GM18868 (cell line): ENCODE data around the gene NUDT15.
"Not testable (repeated sequence)": the region's sequence is repeated elsewhere in the genome, so short reads cannot be mapped to it uniquely, and the experiment has no call there.

ENCODE experiments used
- ATAC-seq: cut with Tn5 transposase; IDR thresholded peaks from one replicate; pipeline ENCODE4 v1.9.1; 2021; ENCODE audit warnings: mild to moderate bottlenecking, moderate library complexity; ENCODE audit not compliant: unreplicated experiment

NUDT15 gene

GRCh38 chr13:48037346-48038173 is at the start of gene NUDT15:
NUDT15 (plus strand) TSS chr13:48037726; CDS start chr13:48037747, 21 bp downstream.
- ATAC-seq, result peak; percentile 93

- no peak for ATAC-seq
Observed at GRCh38 chr13:47990427-47990826, 47.1 kb upstream of the NUDT15 start.

DNA sequence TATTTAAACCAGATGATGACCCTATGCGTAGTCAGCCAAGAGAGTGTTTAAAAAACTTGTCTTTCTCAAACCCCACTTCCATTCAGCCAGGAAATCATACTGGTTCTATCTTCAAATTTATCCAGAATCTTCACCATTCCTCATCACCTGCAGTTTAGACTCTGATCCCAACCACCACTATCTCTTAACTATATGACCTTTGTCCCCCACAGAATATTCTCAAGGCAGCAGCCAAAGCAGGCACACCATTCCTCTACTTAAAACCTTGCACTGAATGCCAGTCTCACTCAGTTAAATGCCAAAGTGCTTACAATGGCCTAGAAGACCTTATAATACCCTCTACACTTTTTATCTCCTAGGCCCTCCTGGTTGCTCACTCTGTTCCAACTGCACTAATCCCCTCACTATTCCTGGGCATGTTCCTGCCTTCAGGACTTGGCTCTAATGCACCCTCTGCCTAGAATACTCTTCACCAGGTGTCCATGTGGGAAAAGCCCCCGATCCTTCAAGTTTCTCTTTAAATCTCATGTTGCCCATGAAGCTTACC is 46.5 kb upstream of the NUDT15 start:
- no peak for ATAC-seq

DNA sequence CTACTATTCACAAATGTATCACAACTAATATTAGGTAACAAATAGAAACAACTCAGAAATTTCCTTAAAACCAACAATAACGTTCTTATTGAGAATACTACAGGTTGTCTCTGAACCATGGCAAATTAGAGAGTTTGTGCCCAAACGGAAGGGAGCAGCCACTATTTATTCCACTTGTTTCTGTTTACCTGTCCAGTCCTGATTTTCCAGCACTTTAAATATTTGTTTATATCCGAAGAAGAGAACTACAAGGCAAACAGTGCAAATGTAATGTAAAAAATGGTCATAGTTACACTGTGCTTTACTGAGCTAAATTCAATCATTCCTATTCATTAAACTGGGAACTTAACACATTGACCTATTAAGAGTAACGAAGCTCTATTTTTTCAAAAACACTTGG is 45.7 kb upstream of the NUDT15 start:
- no peak for ATAC-seq

DNA sequence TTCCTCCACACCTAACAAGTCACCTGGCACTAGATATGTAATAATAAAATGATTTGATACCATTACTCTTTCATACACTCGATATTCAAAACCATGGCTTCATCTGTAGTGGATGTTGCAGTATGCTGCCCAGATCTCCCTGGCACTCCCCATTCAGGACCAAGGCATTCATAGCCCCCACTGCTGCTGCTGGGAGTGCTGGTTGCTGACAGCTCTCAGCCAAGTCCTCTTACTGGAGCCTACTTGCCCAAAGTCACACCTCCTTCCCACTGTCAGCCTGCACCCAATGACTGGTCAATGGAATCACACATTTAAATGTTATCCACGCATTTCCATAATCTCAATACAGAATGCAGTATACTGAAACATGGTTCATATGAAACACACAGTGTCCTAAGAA is 40.1 kb upstream of the NUDT15 start:
- ATAC-seq, result no peak

- ATAC-seq, result no peak
Observed at GRCh38 chr13:47999973-48000372, 37.6 kb upstream of the NUDT15 start.

- peak; percentile 31 for ATAC-seq
Observed at GRCh38 chr13:48000559-48001113, 36.9 kb upstream of the NUDT15 start.

DNA sequence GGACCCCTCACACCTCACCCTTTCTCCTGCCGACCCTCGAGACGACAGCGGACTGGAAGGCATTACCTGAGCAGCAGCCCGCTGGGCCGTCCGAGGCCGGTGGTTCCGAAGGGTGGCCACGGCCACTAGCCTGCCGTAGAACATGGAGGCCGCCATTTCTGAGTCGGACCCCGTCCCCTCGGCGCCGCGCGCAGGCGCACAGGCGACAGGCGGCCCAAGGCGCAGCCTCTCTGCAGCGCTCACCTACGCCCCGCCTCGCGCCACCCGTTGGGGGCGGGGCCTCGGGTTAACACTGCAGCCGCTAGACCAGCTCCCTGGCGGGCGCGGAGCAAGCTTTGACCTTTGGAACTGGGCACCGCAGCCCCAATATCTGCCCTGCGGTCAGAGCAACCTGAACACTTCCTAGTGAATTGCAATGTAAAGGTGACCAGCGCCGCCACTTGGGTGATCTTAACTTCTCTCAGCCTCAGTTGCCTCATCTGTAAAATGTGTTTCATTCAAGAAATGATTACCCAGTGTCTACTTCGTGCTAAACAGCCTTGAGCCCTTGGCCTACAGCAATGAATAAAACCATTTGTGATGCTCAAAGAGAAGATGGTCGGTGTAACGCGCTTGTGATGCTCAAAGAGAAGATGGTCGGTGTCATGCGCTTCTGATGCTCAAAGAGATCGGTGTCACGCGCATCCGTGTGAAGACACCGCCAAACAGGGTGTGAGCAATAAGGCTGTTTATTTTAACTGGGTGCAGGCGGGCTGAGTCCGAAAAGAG is 36.2 kb upstream of the NUDT15 start, which contains the start of gene SUCLA2:
Gene SUCLA2, minus strand, starts transcription at position 160 of the 768 bp plus-strand sequence. Its CDS starts 4 bp downstream, at position 156.
- ATAC-seq, result peak; percentile 99

DNA sequence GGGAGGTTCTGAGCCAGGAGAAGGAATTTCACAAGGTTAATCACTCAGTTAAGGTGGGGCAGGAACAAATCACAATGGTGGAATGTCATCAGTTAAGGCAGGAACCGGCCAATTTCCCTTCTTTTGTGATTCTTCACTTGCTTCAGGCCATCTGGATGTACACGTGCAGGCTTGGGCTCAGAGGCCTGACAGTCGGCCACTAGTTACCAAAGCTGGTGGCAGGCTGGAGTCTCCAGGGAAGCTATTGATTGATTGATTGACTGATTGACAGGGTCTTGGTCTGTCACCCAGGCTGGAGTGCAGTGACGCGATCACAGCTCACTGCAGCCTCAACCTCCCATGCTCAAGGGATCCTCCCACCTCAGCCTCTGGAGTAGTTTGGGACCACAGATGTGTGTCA is 35.5 kb upstream of the NUDT15 start:
- ATAC-seq, result not testable (repeated sequence)

DNA sequence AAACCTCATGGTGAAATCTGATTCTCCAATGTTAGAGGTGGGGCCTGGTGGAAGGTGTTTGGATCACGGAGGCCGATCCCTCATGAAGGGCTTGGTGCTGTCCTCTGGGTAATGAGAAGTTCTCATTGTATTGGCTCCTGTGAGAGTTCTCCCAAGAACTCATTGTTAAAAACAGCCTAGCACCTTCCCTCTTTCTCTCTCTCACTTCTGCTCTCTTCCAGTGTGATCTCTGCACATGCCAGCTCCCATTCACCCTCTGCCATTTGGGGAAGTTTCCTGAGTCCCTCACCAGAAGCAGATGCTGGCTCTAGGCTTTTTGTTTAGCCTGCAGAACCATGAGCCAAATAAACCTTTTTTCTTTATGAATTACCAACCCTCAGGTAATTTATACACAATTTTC is 33.3 kb upstream of the NUDT15 start:
- no peak for ATAC-seq

- ATAC-seq, result no peak
Observed at GRCh38 chr13:48006396-48006795, 31.1 kb upstream of the NUDT15 start.

DNA sequence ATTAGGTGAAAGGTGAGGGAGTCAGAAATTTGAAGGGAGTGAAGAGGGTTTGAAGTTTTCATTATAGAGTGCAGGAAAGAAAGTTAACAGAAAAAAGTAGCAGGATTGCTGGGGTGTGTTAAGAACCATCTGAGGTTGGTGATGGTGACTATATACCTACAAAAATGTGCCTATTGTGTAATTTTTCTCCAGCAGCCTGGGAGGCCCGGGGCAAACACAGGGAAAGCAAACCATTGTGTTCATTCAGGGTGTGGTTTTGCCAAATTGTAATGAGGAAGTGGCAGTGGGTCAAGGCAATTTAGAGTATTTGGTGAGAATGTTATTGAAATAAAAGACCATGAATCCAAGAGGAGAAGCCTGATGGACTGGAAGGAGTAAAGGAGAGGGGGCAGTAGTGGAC is 28.2 kb upstream of the NUDT15 start:
- ATAC-seq, result no peak

DNA sequence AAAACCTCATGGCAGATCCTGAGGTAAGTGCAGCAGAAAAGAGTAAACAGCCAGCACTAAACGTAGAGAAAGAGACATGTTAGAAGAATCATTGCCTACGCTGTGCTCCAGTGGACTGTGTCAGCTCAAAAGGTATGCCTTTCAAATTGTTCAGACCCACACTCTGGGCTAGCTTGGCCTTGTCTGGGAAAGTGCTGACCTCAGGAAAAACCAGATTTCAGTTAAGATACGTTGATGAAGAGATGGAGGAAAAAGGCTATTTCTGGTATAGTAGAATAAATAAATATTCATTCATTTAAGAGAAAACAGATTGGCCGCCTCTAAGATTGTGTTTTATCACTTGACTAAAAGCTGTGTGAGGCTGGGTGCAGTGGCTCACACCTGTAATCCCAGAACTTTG is 26.8 kb upstream of the NUDT15 start:
- ATAC-seq, result no peak

- no peak for ATAC-seq
Observed at GRCh38 chr13:48012668-48013067, 24.9 kb upstream of the NUDT15 start.

- ATAC-seq, result no peak
Observed at GRCh38 chr13:48014359-48014758, 23.2 kb upstream of the NUDT15 start.

DNA sequence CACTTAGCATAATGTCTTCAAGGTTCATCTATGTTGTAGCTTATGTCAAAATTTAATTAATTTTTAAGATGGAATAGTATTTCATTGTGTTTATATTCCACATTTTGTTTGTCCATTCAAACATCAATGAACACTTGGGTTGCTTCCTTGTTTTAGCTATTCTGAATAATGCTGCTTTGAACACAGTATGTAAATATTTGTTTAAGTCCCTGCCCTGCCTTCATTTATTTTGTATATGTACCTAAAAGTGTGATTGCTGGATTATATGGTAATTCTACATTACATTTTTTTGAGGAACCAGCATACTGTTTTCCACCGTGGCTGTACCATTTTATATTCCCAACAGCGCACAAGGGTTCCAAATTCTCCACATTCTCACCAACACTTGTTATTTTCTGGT is 18.9 kb upstream of the NUDT15 start:
- no peak for ATAC-seq

DNA sequence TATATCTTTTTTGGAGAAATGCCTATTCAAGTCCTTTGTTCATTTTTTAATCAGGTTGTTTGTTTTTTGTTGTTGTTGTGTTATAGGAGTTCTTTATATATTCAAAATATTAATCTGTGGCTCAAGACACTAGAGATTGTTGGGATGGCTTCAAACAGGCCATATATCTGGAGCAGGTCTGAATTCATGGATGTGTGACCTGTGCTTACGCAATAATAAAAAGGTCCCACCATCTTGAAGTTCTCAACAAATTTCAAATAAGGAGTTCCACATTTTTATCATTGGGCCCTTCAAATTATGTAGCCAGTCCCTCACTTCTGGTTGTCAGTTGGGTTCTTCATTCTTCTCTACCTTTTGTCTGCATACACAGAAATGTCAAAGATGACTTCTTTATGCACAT is 17.7 kb upstream of the NUDT15 start:
- no peak for ATAC-seq

DNA sequence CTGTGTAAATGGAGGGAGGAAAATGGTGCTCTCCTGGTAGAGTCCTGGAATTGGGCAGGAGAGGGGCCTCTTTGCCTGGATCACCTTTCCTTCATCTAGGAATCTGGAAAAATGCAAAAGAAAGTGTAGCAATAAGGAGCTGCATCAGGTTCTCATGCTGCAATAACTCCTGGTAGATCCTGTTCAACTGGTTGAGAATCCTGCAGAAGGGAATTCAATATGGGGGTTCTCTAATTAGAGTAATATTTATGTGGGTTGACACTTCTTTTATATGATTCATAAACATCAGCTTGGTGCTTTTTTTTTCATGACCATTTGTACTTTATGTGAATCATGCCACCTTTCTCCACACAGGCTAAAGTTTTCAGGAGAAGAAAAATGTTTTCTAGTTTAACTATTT is 9.5 kb upstream of the NUDT15 start:
- no peak for ATAC-seq

DNA sequence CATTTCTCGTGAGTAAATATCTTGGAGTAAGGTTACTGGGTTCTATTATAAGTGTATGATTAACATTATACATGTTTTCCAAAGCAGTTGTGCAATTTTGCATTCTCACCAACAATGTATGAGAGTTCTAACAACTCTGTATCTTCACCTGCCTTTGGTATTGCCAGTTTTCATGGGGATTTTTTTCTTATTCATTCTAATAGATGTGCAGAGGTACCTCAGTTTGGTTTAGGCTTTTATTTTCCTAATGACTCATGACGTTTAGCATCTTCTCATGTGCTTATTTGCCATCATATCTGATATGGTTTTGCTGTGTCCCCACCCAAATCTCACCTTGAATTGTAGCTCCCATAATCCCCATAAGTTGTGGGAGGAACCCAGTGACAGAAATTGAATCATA is 7.7 kb upstream of the NUDT15 start:
- no peak for ATAC-seq

DNA sequence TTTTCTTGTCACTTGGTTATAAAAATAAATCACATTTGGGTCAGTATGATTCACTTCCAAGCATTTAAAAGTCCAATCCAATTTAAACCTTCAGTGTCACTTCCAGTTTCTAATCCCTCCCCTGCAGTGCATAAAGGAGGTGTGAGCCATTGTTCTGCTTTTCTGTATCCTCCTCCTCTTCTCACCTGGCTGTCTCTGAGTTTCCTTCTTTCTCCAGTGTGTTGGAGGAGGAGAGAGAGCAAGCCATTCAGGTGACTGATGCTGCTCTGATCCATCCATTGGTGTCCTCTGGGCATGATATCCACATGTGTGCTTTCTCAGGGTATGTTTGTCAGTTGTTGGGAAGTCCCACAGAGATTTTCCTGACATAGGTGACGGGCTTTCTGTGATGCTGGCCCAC is 1.2 kb downstream of the NUDT15 start:
- ATAC-seq, result no peak

DNA sequence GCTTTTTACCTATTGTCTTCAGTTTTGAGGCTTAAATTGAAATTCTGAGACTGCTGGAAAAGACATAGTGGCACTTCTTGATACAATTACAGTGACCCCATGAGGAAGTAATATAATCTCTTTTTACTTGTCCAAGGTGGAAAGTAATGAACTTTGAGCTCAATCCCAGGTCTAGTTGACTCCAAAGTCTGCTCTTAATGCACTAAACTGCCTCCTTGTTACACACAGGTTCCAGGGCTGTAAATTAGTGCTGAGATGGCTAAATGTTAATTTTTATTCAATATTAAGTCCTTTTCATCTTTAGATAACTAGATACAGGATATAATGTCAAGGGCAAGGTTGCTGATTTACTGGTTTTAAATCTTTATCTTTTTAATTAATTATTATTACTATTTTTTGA is 2.5 kb downstream of the NUDT15 start:
- no peak for ATAC-seq
